Measurements from ENCODE around the gene SF1. TPM values are rescaled to one million over a fixed set of nuclear protein-coding genes. Genes with fewer than 3 reads are reported as not detected.

The SF1 gene
- polyA plus RNA-seq, 1 experiment = 56.8 TPM

DNA sequence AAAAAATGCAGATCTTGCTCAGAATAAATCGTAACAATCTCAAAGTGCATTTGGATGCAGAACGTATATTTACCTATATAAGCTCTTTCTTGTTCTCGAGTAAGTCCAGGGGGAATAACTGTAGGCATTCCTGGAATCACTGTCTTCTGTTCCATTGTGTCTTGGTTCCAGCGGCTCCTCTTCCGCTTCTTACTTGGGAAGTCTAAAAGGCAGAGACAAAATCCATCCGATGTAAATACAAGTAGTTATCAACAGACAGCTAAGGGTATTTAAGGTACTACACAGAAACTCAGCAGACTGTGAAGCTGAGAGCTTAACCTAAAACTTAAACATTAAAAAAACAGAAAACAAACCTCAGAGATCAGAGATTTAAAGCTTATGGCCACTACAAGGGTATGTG is 1.9 kb downstream of the SF1 start:
- Histone ChIP-seq H3K9me3 (ENCODE audit: control insufficient read depth, insufficient read depth, low read length) (no peaks in the 10 kb centered on the region), H3K27me3 (ENCODE audit: control insufficient read depth, insufficient read depth, low read length) (no peaks in the 10 kb centered on the region), H3K4me3 (ENCODE audit: low read depth, low read length) (peak overlapping the region; percentile 98), H3K27ac (ENCODE audit: low read depth, low read length) (no peak overlapping the region)
- ChIA-PET CTCF (interaction anchor here (1.2 to 2.0 kb wide), 3 partner anchors 9 to 12 kb away, joined by 3 to 11 read pairs (median 5); no protein-coding TSS in a partner anchor), POLR2A (no interaction called here)
- TF ChIP-seq, protein P1, sequence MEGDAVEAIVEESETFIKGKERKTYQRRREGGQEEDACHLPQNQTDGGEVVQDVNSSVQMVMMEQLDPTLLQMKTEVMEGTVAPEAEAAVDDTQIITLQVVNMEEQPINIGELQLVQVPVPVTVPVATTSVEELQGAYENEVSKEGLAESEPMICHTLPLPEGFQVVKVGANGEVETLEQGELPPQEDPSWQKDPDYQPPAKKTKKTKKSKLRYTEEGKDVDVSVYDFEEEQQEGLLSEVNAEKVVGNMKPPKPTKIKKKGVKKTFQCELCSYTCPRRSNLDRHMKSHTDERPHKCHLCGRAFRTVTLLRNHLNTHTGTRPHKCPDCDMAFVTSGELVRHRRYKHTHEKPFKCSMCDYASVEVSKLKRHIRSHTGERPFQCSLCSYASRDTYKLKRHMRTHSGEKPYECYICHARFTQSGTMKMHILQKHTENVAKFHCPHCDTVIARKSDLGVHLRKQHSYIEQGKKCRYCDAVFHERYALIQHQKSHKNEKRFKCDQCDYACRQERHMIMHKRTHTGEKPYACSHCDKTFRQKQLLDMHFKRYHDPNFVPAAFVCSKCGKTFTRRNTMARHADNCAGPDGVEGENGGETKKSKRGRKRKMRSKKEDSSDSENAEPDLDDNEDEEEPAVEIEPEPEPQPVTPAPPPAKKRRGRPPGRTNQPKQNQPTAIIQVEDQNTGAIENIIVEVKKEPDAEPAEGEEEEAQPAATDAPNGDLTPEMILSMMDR (IDR thresholded peaks at IDR 0.05; ENCODE audit: low read depth, low read length) = no peak
- no peak for DNase-seq (ENCODE audit: low read depth, low spot score)

DNA sequence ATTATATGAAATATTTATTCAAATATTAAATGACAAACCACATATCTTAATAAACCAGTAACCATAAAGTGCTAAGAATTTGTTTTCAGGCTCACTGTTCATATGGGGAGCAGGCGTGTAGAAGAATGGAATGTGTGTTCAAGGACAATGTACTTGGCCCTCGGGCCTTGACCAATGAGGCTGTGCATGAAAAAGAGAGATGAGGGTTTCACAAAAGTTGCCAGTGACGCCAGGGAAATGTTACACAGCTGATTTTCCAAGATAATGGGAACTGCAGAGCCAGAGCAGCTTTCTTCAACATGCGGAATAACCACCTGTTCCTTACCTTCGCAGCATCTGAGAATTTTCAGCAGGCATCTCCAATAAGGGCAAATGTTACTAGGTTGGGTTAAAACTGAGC is 4.2 kb downstream of the SF1 start:
- ChIA-PET CTCF (interaction anchor here (1.5 kb wide), 1 partner anchor 85 kb away, joined by 3 read pairs; no protein-coding TSS in a partner anchor), POLR2A (no interaction called here)
- Histone ChIP-seq H3K4me3 (ENCODE audit: low read depth, low read length) (no peak overlapping the region), H3K9me3 (ENCODE audit: control insufficient read depth, insufficient read depth, low read length) (no peaks in the 10 kb centered on the region), H3K27me3 (ENCODE audit: control insufficient read depth, insufficient read depth, low read length) (no peaks in the 10 kb centered on the region), H3K27ac (ENCODE audit: low read depth, low read length) (no peak overlapping the region)
- TF ChIP-seq, protein P1 (IDR thresholded peaks at IDR 0.05; ENCODE audit: low read depth, low read length) = no peak
- DNase-seq (ENCODE audit: low read depth, low spot score) = no peak

DNA sequence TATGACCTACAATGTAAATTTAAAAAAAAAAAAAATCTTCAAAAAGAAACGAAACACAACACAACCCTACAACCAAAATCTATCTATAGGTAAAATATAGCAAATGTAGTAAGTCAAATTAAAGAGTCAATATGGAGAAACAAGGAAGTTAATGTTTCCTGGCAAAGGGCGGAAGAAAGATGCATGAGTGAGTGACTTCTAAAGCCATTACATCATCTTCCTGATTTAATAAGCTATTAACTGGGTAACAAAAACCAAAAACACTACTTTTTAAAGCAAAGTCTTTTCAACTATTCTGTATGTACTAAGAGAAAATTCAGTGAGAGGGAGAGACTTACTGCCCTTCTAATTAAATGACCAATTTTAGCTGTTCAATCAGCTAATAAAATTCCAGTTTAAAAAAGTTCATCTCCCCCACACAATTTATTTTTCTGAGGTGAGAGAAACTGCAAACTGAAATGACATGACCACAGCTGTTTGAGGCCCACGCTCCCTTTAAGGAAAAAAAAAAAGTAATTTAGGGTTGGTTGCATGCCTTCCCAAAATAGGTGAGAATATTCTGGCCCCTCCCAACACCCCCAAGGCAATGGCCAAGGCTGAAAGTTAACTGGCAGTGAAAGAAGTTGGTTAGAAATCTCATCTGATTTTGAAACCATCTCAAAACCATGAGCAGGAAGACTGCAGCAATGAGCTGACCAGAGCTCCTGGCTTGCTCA is 5.9 kb downstream of the SF1 start:
- Histone ChIP-seq H3K27me3 (ENCODE audit: control insufficient read depth, insufficient read depth, low read length) (no peaks in the 10 kb centered on the region), H3K27ac (ENCODE audit: low read depth, low read length) (no peak overlapping the region), H3K9me3 (ENCODE audit: control insufficient read depth, insufficient read depth, low read length) (no peaks in the 10 kb centered on the region), H3K4me3 (ENCODE audit: low read depth, low read length) (no peak overlapping the region)
- no peak for DNase-seq (ENCODE audit: low read depth, low spot score)
- POLR2A ChIA-PET = no interaction called here
- TF ChIP-seq, protein P1 (IDR thresholded peaks at IDR 0.05; ENCODE audit: low read depth, low read length) = no peak
- CTCF ChIA-PET = interaction anchor here (0.7 kb wide), 1 partner anchor 84 kb away, joined by 3 read pairs; no protein-coding TSS in a partner anchor

DNA sequence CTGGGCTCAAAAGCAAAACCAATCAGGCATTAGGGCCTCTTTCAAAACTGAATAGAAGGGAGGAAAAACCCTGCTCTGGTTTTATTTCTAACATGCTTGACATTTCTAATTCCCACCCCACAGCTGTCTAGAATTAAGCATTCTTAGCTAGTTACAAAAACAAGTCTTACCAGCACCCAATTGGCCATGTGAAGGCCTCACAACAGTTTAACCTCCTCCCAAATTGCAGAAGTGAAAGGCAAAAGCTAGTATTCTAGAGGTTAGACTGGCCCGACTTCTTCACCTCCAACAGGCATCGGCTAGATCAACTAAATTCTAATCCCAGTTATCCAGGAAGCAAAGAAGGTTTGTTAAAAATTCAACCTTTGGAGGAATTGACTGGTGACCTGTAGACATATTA is 6.5 kb downstream of the SF1 start:
- Histone ChIP-seq H3K27ac (ENCODE audit: low read depth, low read length) (no peak overlapping the region), H3K27me3 (ENCODE audit: control insufficient read depth, insufficient read depth, low read length) (no peaks in the 10 kb centered on the region), H3K9me3 (ENCODE audit: control insufficient read depth, insufficient read depth, low read length) (no peaks in the 10 kb centered on the region), H3K4me3 (ENCODE audit: low read depth, low read length) (no peak overlapping the region)
- DNase-seq (ENCODE audit: low read depth, low spot score) = no peak
- CTCF ChIA-PET = interaction anchor here (0.7 kb wide), 1 partner anchor 83 kb away, joined by 3 read pairs; no protein-coding TSS in a partner anchor
- POLR2A ChIA-PET = interaction anchor here (1.7 kb wide), 1 partner anchor 11 kb away, joined by 7 read pairs; no protein-coding TSS in a partner anchor
- TF ChIP-seq, protein P1 (IDR thresholded peaks at IDR 0.05; ENCODE audit: low read depth, low read length) = no peak

DNA sequence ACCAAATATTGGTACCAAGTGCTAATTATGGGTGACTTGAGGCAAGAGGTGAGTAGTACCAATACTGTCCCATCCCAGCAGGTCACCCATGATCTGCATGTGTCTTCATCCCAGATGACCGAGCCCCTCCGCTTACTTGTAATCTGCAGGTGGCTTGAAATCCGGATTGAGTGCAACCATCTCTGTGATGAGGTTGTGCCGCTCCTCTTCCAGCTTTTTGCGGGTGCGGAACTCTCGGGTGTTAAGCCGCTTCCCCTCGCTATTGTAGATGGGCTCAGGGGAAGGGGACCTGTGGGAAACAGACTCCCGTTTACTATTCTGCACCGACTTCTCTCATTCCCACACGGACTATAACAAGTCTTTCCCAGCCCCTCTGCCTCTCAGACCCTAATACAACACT is 8.2 kb downstream of the SF1 start:
- no peak overlapping the region for H3K27ac ChIP-seq (ENCODE audit: low read depth, low read length)
- CTCF ChIA-PET = no interaction called here
- H3K4me3 ChIP-seq (ENCODE audit: low read depth, low read length) = no peak overlapping the region
- no peaks in the 10 kb centered on the region for H3K9me3 ChIP-seq (ENCODE audit: control insufficient read depth, insufficient read depth, low read length)
- H3K27me3 ChIP-seq (ENCODE audit: control insufficient read depth, insufficient read depth, low read length) = no peaks in the 10 kb centered on the region
- TF ChIP-seq, protein P1 (IDR thresholded peaks at IDR 0.05; ENCODE audit: low read depth, low read length) = no peak
- DNase-seq (ENCODE audit: low read depth, low spot score) = no peak
- POLR2A ChIA-PET = interaction anchor here (0.7 to 1.7 kb wide), 2 partner anchors 10 to 29 kb away, joined by 3 to 7 read pairs; no protein-coding TSS in a partner anchor
